Endothelial cell of hepatic sinusoid (primary cell): ENCODE results near the gene ZNF579.

Experiments used
- in situ Hi-C: cut with HindIII; loops from 2 replicates; pipeline ENCODE4 v1.10.0; 2017; ENCODE audit warnings: low sequenced_read_pairs

ZNF579 gene

GRCh38 chr19:55580628-55581144 is at the start of gene ZNF579:
Gene ZNF579, minus strand, starts transcription at chr19:55580848. Its CDS starts 1,209 bp downstream, at chr19:55579639.
- in situ Hi-C loops = no loop called here

- in situ Hi-C loops = no loop called here
Measured at GRCh38 chr19:55626350-55626749, 45.7 kb upstream of the ZNF579 start.

- in situ Hi-C loops = no loop called here
Measured at GRCh38 chr19:55625004-55625326, 44.3 kb upstream of the ZNF579 start.

DNA sequence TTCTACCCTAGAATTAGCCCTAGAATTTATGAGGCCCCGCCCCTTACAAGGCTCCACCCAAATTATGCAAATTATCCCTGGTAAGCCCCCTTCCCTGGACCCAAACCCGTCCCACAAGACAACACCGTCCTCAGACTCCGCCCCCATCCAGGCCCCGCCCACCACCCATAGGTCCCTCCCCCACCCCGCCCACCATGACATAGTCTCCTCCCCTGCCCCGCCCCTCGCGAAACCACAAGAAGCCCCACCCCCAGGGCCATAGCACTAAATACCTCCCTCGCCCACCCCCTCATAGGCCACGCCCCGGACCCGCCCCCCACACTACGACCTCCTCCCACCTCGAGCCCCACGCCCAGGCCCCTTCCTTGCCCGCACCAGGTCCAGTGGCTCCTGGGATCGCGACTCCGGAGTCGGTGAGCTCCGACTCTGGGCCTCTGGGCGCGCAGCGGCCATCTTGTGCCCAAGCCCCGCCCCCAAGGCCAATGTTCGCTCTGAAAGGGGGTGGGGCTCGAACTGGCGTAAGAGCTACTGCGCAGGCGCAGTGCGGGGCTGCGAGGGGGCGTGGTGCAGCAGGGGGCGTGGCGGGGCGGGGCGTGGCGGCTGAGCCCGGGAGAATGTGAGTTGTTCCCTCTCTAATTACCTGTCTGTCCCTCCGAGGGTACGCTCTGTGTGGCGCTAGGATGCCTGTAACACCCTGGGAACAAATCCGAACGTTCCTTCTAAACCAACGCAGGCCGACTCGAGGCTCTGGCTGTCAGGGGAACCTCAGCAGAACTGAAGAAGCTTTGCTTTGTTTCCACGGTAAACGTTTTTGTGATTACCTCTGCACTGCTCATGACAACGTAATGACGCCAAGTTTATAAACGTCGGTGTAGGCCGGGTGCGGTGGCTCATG is 43.7 kb upstream of the ZNF579 start, which contains the start of gene ZNF784:
Gene ZNF784 (minus strand): TSS at position 458 of the 895 bp plus-strand sequence. CDS start 5 bp downstream, at position 453.
- in situ Hi-C loops = loop anchor here (5.0 kb wide), 3 partner anchors 112 to 407 kb away; no protein-coding TSS in a partner anchor

GRCh38 chr19:55623561-55623960 is 42.9 kb upstream of the ZNF579 start:
- in situ Hi-C loops = loop anchor here (5.0 kb wide), 3 partner anchors 111 to 406 kb away; no protein-coding TSS in a partner anchor

DNA sequence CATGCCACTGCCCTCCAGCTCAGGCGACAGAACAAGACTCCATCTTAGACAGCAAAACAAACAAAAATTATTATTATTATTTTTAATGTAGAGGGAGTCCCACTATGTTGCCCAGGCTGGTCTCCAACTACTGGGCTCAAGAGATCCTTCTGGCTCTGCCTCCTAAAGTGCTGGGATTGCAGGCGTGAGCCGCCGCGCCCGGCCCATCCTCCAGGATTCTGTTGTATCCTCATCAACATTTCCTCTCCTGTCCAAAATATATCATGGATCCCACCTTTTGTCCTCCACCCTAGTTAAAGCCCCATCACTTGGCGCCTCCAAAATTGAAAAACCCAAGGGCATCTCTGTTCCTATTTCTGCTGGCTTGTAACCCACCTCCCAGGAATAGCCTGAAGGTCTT is 42.5 kb upstream of the ZNF579 start:
- in situ Hi-C loops = loop anchor here (5.0 kb wide), 3 partner anchors 111 to 406 kb away; no protein-coding TSS in a partner anchor

GRCh38 chr19:55622242-55622969 is 41.8 kb upstream of the ZNF579 start:
- in situ Hi-C loops = loop anchor here (5.0 kb wide), 3 partner anchors 110 to 405 kb away; no protein-coding TSS in a partner anchor

DNA sequence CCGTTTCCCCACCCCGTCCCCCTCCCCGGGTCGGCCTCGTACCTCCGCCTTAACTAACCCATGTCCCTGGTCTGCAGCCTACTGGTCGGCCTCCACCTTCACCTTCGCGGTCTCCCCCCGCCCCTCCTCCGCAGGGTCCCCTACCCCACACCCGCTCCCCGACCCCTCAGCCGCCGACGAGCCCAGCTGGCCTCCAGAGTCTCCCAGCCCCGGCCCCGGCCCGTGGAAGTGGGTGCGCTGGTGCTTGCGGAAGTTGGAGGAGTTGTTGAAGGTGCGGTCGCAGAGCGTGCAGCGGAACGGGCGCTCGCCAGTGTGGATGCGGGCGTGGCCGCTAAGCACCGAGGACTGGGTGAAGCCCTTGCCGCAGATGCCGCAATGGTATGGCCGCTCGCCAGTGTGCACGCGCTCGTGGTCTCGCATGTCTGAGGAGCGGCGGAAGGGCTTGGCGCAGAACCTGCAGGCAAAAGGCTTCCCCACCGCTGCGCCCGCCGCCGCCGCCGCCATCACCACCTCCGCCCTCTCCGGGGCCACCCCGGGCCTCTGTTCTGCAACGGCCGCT is 41.1 kb upstream of the ZNF579 start:
- in situ Hi-C loops = loop anchor here (5.0 kb wide), 3 partner anchors 109 to 404 kb away; no protein-coding TSS in a partner anchor

GRCh38 chr19:55621205-55621672 is 40.6 kb upstream of the ZNF579 start:
- in situ Hi-C loops = loop anchor here (5.0 kb wide), 3 partner anchors 109 to 404 kb away; no protein-coding TSS in a partner anchor

- in situ Hi-C loops = loop anchor here (5.0 kb wide), 3 partner anchors 108 to 403 kb away; no protein-coding TSS in a partner anchor
Measured at GRCh38 chr19:55620410-55621204, 40.0 kb upstream of the ZNF579 start.

- in situ Hi-C loops = no loop called here
Measured at GRCh38 chr19:55619286-55619685, 38.6 kb upstream of the ZNF579 start.

- in situ Hi-C loops = no loop called here
Measured at GRCh38 chr19:55618426-55618825, 37.8 kb upstream of the ZNF579 start.

GRCh38 chr19:55617426-55617825 is 36.8 kb upstream of the ZNF579 start:
- in situ Hi-C loops = no loop called here

DNA sequence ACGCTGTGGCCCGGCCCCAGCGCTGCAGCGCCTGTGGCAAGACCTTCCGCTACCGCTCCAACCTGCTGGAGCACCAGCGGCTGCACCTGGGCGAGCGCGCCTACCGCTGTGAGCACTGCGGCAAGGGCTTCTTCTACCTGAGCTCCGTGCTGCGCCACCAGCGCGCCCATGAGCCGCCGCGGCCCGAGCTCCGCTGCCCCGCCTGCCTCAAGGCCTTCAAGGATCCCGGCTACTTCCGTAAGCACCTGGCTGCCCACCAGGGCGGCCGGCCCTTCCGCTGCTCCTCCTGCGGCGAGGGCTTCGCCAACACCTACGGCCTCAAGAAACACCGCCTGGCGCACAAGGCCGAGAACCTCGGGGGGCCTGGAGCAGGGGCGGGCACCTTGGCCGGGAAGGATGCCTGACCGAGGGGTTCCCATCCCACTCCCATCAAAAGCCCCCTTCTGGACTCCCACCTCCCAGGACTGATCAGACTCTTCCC is 35.8 kb upstream of the ZNF579 start:
- in situ Hi-C loops = no loop called here

GRCh38 chr19:55615543-55616394 is 35.1 kb upstream of the ZNF579 start:
- in situ Hi-C loops = no loop called here

GRCh38 chr19:55614711-55615542 is 34.3 kb upstream of the ZNF579 start:
- in situ Hi-C loops = no loop called here

- in situ Hi-C loops = no loop called here
Measured at GRCh38 chr19:55613930-55614710, 33.5 kb upstream of the ZNF579 start.
